OCI-LY7 (cell line): ENCODE data around the gene NBEAL1. TPM values are rescaled to one million over a fixed set of nuclear protein-coding genes. Genes with fewer than 3 reads are reported as not detected.
"Not testable (repeated sequence)": the region's sequence is repeated elsewhere in the genome, so short reads cannot be mapped to it uniquely, and the experiment has no call there.

Source experiments
- BruUV-seq: library from RNA; stranded (reverse); fragments of 400-500 nt; replicated peaks from 2 replicates; lab custom pipeline; 2021; lab: Mats Ljungman, UMichigan
- CTCF ChIA-PET: fragments of 300-600 bp; sonication (Branson Sonifier 250); formaldehyde crosslinking; loops from one replicate; lab custom pipeline; 2022; ENCODE audit warnings: antibody characterized with exemption; ENCODE audit not compliant: unreplicated experiment; lab: Charles Lee
- POLR2A ChIA-PET: fragments of 300-600 bp; sonication (Branson Sonifier 250); formaldehyde crosslinking; loops from one replicate; lab custom pipeline; 2022; ENCODE audit warnings: antibody characterized with exemption; lab: Charles Lee
- DNase-seq: peaks from one replicate; pipeline ENCODE4 v3.0.0-alpha.2; 2015; ENCODE audit warnings: low spot score
- H2AFZ ChIP-seq: fragments of 200-600 bp; sonication (generic), shearing (Covaris generic); 2 replicates; pipeline ENCODE4 v1.6.1; 2014; ENCODE audit warnings: mild to moderate bottlenecking, antibody characterized with exemption, low read length, moderate library complexity
- H3K27ac ChIP-seq: fragments of 200-600 bp; sonication (generic); 2 replicates; pipeline ENCODE4 v1.5.1; 2014; ENCODE audit warnings: mixed run types, low read depth, mild to moderate bottlenecking, moderate library complexity, low read length, inconsistent platforms; ENCODE audit not compliant: poor library complexity, severe bottlenecking
- H3K36me3 ChIP-seq: fragments of 200-600 bp; sonication (generic); 2 replicates; pipeline ENCODE4 v1.6.1; 2014; ENCODE audit warnings: mild to moderate bottlenecking, antibody characterized with exemption, low read length, moderate library complexity, mixed read lengths; ENCODE audit not compliant: insufficient read depth
- H3K4me1 ChIP-seq: fragments of 200-600 bp; sonication (generic); 2 replicates; pipeline ENCODE4 v1.5.1; 2014; ENCODE audit warnings: mild to moderate bottlenecking, low read length; ENCODE audit not compliant: insufficient read depth, poor library complexity, severe bottlenecking
- H3K4me2 ChIP-seq: fragments of 200-600 bp; sonication (generic); 2 replicates; pipeline ENCODE4 v1.6.1; 2014; ENCODE audit warnings: mild to moderate bottlenecking, low read length
- H3K4me3 ChIP-seq: fragments of 200-600 bp; sonication (generic); 2 replicates; pipeline ENCODE4 v1.5.1; 2014; ENCODE audit warnings: mild to moderate bottlenecking, low read depth, low read length; ENCODE audit not compliant: poor library complexity, severe bottlenecking
- H3K79me2 ChIP-seq: fragments of 200-600 bp; sonication (generic); 2 replicates; pipeline ENCODE4 v1.6.1; 2016; ENCODE audit warnings: low read depth, mild to moderate bottlenecking, low read length, moderate library complexity, mixed read lengths; ENCODE audit not compliant: insufficient read depth
- H3K9me2 ChIP-seq: fragments of 200-600 bp; sonication (generic); 2 replicates; pipeline ENCODE4 v1.6.1; 2016; ENCODE audit warnings: mild to moderate bottlenecking, low read length, mixed read lengths; ENCODE audit not compliant: insufficient read depth
- H3K9me3 ChIP-seq: fragments of 200-600 bp; sonication (generic); 2 replicates; pipeline ENCODE4 v1.6.1; 2014; ENCODE audit warnings: mild to moderate bottlenecking, mixed run types, low read length, mixed read lengths
- H4K20me1 ChIP-seq: fragments of 200-600 bp; sonication (generic); 2 replicates; pipeline ENCODE4 v1.6.1; 2014; ENCODE audit warnings: mild to moderate bottlenecking, antibody characterized with exemption, low read length, moderate library complexity, mixed read lengths; ENCODE audit not compliant: insufficient read depth
- EZH2phosphoT487 ChIP-seq: fragments of 200-600 bp; sonication (generic); IDR thresholded peaks from 2 replicates; pipeline ENCODE4 v1.6.1; 2018; ENCODE audit warnings: low read depth, borderline replicate concordance, mild to moderate bottlenecking, mixed run types, antibody characterized with exemption, low read length, moderate library complexity, mixed read lengths
- intact Hi-C: fragments of 100-400 bp; cut with micrococcal nuclease; formaldehyde crosslinking; loops from one replicate; pipeline ENCODE4 v1.10.0; 2022; ENCODE audit not compliant: unreplicated experiment
- total RNA-seq, 2 experiments: library from RNA; depleted of rRNA in 1 of 2; stranded (reverse); fragments of >200 nt in 1 of 2; shearing (Covaris generic) in 1 of 2; gene quantifications; 2 replicates each; pipeline ENCODE4 v1.2.3, GENCODE V29; 2014 to 2022
- TF ChIP-seq, protein P1 (sequence below): fragments of 200-600 bp; sonication (generic); conservative IDR thresholded peaks from 2 replicates; pipeline ENCODE4 v1.5.1; 2014; ENCODE audit warnings: mild to moderate bottlenecking, antibody characterized with exemption, low read length, moderate library complexity, mixed read lengths

NBEAL1 gene
- total RNA-seq, 2 experiments from 2014 or later: 5.9 to 10.4 TPM

DNA sequence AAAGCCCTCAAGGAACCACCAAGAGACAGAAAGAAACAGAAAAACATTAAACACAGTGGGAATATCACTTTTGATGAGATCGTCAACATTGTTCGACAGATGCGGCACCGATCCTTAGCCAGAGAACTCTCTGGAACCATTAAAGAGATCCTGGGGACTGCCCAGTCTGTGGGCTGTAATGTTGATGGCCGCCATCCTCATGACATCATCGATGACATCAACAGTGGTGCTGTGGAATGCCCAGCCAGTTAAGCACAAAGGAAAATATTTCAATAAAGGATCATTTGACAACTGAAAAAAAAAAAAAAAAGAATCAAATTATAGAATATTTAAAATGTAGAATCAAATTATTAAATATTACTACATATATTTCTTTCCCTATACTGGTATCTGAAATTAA lies 176.4 kb downstream of the NBEAL1 start:
- H3K9me3 ChIP-seq, intact Hi-C loops, H3K27ac ChIP-seq, H3K9me2 ChIP-seq, DNase-seq, H3K4me1 ChIP-seq, H4K20me1 ChIP-seq, BruUV-seq, H3K4me3 ChIP-seq, H3K36me3 ChIP-seq, CTCF ChIA-PET, H3K79me2 ChIP-seq, H3K4me2 ChIP-seq, POLR2A ChIA-PET, H2AFZ ChIP-seq: not testable (repeated sequence)

GRCh38 chr2:203191961-203192360 lies 177.3 kb downstream of the NBEAL1 start:
- ChIA-PET POLR2A (interaction anchor here (0.6 to 1.0 kb wide), 2 partner anchors 13 to 58 kb away, joined by 3 read pairs; no protein-coding TSS in a partner anchor), CTCF (no interaction called here)
- Histone ChIP-seq H3K79me2 (no peaks in the 10 kb centered on the region), H3K36me3 (no peaks in the 10 kb centered on the region), H3K4me3 (no peak overlapping the region), H3K9me3 (no peaks in the 10 kb centered on the region), H3K4me1 (no peaks in the 10 kb centered on the region), H3K9me2 (no peaks in the 10 kb centered on the region), H3K27ac (no peak overlapping the region), H4K20me1 (no peaks in the 10 kb centered on the region), H3K4me2 (no peak overlapping the region), H2AFZ (no peak overlapping the region)
- TF ChIP-seq EZH2phosphoT487: no peak
- no peak for DNase-seq
- BruUV-seq: no TSS peak
- intact Hi-C loops: no loop called here

- Histone ChIP-seq H3K4me3 (no peak overlapping the region), H3K9me3 (no peaks in the 10 kb centered on the region), H3K27ac (no peak overlapping the region), H3K9me2 (no peaks in the 10 kb centered on the region), H3K4me2 (no peak overlapping the region), H4K20me1 (no peaks in the 10 kb centered on the region), H3K79me2 (no peaks in the 10 kb centered on the region), H3K36me3 (no peaks in the 10 kb centered on the region), H2AFZ (no peak overlapping the region), H3K4me1 (no peaks in the 10 kb centered on the region)
- CTCF ChIA-PET: no interaction called here
- no peak for TF ChIP-seq EZH2phosphoT487
- TF ChIP-seq, protein P1, sequence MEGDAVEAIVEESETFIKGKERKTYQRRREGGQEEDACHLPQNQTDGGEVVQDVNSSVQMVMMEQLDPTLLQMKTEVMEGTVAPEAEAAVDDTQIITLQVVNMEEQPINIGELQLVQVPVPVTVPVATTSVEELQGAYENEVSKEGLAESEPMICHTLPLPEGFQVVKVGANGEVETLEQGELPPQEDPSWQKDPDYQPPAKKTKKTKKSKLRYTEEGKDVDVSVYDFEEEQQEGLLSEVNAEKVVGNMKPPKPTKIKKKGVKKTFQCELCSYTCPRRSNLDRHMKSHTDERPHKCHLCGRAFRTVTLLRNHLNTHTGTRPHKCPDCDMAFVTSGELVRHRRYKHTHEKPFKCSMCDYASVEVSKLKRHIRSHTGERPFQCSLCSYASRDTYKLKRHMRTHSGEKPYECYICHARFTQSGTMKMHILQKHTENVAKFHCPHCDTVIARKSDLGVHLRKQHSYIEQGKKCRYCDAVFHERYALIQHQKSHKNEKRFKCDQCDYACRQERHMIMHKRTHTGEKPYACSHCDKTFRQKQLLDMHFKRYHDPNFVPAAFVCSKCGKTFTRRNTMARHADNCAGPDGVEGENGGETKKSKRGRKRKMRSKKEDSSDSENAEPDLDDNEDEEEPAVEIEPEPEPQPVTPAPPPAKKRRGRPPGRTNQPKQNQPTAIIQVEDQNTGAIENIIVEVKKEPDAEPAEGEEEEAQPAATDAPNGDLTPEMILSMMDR: no peak
- no peak for DNase-seq
- no TSS peak for BruUV-seq
- POLR2A ChIA-PET: no interaction called here
- intact Hi-C loops: no loop called here
Measured at GRCh38 chr2:203195331-203196036, 180.8 kb downstream of the NBEAL1 start.
